DMS53 treated with DMSO at 0.1 percent for 48 hours (cell line): ENCODE measurements around the gene SPON1.

Experiments used
- DNase-seq: peaks from one replicate; lab custom pipeline; 2025; ENCODE audit not compliant: unreplicated experiment; lab: John Stamatoyannopoulos, UW

Gene SPON1

DNA sequence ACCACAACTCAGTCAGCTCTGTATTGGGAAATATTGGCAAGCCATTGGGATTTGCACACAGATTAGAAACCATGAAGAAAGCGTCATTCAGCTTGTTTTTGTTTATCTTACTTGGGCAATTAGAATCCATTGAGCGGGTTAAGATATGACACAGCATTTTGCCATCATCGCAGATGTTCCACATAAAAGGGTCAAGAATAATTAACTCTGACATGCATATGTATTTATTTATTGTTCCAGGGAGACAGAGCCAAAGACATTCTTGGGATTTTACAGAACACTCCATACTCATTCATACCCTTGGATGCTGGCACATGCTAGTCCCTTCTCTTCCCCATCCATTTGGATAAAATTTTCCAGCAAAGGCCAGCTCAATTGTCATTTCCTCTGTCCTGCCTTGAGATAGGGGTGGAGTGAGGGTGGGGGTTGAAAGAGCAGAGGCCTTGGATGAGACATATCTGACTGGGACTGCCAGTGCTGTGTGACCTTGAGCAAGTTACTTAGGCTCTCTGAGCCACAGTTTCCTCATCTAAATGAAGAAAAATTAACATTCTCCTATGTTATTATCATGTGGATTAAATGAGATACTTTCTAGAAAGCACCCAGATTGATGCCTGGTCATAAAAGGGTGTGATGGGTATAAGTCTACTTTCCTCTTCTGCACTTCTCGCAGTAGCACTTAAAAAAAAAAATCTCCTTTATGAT lies 216.7 kb downstream of the SPON1 start:
- no peak for DNase-seq

DNA sequence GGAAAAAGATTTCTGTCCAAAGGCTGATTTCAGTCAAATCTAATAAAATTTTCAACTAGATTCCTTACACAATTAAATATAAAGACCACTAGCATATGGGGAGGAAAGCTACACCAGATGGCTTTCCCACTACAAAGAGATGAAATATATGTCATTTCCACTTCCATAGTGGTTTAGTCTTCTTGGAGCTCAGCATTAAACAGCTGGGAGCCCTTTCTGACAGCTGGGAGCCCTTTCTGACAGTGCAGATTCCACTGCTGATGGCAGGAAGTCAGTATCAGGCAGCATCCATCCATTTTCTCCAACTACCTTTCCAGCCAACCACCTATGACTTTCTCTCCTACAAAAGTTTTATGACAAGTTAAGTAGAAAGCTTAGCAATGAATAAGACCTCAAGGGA lies 218.6 kb downstream of the SPON1 start:
- no peak for DNase-seq

DNA sequence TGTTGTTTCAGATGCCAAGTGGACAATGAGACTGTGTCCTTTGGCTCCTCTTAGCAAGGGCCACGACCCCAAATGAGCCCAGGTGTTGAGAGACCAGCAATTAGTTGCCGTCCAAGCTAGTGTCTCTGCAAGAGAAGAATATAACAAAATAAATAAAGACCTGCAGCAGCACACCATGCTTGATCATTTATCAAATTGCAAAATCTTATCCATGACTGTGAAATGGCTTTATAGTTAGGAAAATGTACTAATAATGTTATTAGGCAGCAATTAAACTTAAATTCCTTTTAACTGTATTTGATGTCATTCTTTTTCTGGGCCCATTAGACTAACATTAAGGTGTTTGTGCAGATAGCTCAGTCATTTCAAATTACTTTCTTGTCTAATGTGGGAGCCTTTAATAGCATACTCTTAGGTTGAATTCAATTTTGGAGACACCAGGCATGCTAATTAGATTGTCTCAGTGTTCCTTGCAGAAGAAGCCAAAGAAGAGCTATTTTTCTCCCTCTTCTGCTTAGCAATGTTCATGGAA lies 220.4 kb downstream of the SPON1 start:
- DNase-seq: no peak

DNA sequence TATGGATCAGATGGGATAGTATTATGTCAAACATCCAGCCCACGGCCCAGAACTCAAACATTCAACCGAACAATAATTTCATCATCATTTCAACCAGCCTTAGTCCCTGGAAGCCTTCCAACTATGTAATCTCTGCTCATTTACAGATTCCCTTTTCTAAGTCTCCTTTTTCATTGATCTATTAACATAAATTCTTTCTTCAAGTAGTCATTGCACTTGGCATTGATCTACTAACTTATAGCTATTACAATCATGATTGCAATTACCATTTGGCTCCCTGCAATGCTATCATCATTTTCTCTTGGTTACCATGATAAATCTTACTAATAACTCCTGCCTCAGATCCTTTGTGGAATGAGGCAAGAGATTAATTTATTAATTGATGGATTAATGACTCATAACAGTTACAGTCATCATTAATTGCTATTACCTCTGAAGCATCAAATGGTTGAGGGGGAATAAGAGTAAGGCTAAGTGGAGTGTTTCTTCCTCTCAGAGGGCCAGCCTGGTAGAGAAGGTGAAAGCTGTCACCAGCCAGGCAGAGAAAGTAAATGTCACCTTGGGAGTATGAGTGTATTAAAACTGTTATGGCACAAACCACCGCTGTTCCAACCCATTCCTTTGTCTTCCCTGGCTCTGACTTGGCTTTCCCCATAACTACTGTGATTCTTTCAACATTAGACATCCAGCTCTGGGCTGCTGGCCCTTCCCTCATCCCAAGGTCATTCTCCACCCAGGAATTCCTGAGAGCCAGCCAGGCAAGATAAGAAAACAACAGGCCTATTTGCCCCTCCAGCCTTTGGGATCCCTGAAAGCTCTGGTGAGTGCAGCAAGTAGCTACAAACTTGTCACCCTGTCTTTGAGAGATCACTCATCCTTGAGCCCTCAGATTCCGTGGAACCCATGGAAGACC lies 221.8 kb downstream of the SPON1 start:
- no peak for DNase-seq

DNA sequence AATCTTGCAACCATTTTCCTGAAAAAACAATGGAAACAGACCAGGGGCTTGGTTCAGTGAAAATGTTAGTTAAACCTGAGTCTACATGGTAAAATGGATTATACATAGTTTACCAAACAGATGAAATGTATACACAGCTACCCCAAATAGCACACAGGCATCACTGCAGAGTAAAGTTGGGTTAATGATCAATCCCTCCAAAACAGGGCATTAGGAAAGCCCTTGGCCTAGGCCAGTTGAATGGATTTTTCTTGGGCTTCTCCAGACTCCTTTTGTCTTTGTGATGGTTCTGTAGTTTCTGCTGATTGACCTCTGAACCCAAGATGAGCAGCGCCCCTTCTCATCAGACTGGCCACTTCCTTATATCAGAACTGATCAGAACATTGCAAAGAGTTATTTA lies 222.9 kb downstream of the SPON1 start:
- no peak for DNase-seq

DNA sequence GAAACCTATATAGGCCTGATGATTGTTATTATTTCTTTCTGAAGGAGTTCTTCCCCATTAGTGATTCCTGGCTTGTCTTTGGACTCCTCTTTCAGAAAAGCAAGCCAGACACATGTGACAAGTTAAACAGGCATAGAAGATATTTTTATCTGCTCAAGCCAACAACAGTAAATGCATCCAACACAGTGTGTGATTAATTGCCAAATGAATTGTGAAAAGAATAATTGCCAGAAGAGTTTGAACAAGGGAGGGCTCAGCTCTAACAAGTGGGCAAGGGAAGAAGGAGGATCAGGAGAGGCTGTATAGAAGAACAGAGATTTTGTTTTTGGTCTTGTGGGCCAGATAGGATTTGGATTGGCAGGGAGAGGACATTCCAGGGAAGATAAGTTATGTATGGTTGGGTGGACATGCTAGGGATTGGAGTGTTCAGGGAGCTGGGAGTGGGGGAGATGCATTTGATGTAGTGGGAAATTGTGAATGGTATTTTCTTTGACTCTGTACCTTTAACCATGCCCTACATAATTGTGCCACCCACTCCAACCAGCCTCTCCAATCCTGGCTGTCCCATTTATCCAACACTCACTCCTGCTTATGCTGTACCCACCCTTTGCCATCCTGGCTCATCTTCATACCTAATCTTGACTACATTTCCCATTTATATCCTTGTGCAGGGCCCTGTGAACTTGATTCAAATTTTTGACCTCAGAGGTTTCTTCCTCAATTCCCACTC lies 223.7 kb downstream of the SPON1 start:
- DNase-seq: no peak

DNA sequence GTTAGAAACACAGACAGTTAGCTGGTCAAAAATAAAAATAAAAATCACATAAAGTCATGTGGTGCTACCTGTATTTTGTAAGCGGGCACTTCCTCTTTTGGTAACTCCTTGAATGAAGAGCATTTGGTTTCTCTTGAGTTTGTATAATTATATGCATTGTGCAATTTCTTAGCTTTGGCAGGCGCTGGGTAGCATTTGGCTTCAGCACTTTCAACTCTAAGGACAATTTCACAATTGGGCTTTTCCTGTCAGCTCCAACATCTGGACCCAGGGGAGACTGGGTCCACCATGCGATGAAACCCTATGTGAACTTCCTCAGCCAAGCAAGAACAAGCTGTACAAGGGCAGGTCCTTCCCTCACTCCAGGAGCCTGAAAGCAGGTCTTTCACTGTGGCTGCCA lies 227.4 kb downstream of the SPON1 start:
- no peak for DNase-seq

DNA sequence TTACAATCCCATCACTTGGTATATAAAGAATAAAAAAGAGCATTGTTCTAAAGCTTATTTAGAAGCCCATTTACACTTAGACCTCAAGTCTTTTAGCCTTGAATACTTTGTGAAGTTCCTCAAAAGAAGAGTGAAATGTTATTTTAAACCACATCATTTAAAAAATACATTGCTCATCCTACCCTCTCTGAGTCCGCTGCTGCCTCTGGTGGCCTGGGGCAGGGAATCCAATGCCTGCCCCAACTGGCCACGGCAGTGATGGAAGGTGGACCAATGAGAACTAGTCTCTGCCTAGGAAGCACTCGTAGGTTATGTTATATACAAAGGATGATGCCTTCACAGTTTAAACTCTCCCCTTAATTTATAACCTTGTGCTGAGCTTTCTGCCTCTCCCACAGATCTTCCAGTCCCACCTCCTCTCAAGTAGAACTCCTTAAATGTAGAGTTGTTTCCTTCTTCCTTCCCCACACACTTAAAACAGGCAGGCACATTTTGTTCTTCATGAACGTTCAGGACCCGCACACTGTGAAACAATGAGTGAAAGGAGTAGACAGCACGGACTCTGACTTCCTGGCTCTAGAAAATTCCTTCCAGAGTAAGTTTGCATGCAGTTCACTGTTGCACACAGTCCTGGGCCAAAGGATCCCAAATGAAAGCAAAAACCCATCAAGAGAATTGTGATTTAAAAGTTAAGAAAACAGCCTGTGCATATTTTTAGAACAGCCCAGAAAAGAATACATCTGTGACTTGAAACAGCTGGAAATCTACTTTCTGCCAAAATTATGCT lies 228.7 kb downstream of the SPON1 start:
- no peak for DNase-seq

DNA sequence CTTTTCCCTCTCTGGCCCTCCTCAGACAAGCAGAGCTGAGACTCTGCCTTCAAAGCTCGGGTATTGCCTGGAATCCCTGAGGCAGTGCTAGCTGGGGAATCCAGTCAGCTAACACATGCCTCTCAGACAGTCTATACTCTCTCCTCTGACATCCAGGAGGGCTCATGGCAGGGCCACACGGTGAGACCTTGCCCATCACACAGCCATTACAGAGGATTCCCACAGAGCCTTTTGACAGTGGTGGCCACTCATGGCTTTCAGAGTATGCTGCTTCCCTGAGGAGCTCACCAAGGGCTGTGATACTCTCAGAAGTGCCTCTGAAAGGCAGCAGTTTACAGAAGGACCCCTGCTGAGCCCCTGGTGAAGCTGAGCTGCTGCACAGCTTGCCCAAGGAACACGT lies 231.1 kb downstream of the SPON1 start:
- DNase-seq: no peak

DNA sequence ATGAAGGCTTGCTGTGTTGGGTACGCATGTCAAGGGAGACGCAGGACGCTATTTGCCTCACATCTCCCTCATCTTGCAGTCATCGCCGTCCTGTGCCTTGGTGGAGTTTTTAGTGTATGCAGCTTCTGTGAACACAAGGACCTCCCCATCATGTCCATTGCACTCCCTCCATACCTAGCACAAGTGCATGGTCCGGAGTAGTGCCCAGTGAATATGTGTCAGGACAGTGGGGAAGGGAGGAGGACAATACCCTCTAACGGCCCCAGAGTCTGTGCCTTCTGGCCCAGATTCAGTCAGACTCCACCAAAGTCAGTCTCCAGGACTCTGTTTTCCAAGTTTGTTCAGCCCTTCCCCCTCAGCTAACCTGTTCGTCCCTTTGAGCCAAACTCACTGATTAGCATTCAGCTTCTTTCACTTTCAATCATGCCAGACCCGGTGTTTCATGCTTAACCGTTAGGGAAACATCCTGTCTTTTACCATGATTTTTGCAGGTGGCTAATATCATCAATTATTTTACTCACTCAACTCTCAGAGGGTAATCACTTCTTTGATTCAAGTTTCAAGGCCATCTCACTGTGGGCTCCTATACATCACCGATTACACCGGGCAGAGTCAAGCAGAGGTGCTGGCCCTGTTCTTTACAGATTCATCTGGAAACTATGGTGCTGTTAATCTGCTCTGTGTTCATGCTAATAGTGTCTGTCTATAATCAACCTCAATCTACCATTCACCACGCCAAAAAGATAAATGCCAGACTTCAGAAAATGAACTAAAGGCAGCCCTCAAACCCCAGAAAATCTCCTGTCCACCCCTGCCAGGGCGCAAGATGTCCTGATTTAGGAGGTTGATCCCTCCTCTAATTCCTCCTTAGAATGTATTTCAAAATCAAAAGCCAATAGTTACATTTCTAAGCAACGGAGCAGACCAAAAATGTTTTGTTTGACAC lies 240.0 kb downstream of the SPON1 start:
- no peak for DNase-seq

DNA sequence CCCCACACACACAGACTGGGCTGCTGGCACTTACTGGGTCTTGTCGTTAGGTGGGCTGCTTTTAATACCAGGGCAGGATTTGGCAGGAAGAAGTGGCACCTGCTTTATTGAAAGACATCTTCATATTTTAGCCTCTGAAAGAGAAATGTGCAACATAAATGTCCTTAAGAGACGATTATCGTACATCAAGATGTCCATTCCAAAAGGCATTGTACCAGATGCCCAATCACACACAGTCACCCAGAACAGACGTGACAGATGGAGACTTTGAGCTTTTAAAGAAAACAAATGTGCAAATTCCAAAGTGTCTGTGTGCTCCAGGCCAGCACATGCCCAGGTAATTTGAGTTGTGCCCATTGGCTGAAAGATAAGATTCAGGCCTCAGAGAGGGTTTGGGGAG lies 240.8 kb downstream of the SPON1 start:
- DNase-seq: no peak

DNA sequence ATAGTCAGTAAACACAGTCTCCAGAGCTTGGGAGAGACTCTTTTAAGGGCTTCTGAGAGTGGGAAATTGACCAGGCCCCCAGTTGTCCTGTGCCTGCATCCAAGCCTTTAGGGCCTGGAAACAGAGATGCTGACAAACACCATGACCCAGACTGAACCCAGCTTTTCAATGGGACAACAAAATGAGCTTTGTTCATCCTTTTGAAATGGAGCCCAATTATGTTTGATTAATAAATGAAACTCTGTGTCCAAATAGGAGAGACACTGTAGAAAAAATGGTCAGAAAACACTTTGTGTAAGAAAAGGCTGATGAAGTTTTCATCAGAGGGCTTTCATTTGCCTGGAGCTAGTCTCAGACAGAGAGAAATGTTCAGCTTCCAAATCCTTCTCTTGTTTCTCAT lies 250.5 kb downstream of the SPON1 start:
- no peak for DNase-seq

DNA sequence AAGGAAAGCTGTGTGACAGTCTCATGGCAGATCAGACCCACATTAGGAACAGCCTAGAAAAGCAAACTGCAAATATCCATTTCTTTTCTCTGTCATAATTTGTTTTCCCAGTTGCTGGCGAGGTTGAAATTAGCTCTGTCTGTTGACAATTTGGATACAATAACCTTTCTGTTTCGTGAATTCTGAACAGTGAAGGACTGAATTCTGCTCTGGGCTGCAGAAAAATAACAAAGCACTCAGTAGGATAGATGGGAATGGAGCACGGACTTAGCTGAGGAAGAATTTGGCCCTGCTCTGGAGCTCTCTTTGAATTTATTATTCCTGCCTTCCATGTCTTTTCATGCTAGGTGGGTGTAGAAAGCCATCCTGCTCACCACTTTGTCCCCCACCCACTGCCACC lies 256.2 kb downstream of the SPON1 start:
- no peak for DNase-seq

DNA sequence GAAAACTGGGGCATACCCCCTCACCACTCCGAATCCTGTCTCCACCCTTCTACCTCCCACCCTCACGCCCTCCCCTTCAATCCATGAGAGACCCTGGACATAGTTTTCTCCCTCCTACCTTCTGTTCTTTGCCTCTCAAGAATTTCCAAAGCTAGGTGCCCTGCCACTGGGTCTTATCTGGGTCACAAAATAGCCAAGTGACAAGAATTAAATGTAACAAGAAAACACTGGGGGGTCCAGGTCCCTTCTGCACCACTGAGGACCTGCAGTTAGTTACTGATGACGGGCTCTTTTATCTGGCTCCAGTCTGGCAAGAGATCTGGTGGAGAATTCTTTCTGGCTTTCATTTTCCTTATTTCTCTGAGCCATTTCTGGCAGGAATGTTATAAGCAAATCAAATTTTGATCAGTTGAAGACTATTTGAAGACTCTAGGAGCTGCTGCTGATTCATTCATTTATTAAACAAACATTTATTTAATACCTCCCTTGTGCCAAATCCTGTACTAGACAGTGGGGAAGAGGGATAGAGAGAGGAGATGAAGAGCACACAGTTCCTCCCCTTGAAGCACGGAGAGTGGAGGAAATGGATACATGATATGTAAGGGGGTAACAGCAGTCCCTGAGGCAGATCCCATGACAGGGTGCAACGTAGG lies 261.2 kb downstream of the SPON1 start:
- DNase-seq: no peak

DNA sequence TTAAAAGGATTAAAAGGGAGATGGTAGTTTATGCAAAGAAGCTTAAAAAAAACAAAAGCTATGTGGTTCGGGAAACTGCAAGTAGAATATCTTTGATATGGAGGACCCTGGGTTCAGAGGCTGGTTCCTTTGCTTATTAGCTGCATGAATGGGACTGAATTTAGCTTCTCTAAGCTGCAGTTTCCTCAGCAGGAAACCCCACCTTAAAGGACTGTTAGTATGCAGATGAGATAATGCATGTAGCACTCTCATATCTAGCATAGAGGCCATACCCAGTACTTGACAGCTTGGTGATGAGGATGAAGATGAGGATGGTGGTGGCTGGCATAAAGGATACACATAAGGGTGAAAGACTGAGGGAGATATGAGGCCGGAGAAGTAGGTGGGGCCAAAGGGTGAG lies 261.9 kb downstream of the SPON1 start:
- DNase-seq: no peak

DNA sequence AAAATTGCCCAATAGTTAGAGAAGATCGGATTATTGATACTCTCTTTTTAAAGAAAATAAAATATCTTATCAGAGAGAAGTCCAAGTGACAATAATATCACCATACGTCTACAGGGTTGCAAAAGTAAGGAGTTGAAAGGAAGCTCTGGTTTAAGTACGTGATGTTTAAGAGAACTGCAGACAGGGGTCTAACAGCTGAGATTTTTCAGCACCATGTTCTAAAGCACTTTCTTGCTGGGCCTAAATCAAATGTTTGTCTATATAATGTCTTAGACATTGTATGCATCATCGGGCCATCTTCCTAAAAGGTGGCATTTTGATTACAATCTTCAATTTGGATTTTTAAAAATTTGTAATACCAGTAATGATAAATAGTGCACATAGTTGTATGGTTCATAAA lies 263.1 kb downstream of the SPON1 start:
- DNase-seq: no peak

DNA sequence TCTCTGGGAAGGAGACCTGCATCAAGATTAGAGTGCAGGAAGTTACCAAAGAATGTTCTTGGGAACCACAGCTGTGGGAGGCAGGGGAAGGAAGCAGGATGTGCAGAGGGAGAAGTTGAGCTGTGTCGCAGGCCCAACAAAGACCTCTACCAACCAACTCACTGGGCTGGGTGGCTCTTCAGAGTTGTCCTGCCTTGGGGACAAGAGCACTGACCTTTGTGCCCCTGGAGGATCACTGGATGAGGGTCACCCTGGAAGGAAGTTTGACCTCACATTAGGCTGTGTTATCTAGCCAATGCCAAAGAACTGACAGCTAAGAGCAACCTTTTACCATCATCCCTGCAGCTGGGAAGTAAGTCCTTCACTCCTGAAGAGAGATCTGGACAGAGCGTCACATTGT lies 265.8 kb downstream of the SPON1 start:
- no peak for DNase-seq

DNA sequence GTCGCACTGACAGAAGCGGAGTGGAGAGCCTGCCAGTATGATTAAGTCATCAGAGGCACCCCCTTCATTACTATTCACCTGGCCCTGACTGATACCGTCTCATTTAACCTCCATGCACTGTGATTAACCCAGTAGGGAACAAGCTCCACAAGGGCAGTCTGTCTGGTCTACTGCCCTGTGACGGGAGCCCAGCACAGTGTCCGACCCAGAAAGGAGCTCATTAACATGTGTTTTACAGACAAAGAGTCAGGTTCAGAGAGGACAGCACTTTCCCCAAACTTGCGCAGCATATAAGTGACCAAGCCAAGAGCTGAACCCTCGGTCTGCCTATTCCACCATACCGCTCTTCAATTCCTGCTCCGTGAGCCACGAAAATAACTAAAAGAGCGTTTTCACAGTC lies 266.9 kb downstream of the SPON1 start:
- DNase-seq: no peak

DNA sequence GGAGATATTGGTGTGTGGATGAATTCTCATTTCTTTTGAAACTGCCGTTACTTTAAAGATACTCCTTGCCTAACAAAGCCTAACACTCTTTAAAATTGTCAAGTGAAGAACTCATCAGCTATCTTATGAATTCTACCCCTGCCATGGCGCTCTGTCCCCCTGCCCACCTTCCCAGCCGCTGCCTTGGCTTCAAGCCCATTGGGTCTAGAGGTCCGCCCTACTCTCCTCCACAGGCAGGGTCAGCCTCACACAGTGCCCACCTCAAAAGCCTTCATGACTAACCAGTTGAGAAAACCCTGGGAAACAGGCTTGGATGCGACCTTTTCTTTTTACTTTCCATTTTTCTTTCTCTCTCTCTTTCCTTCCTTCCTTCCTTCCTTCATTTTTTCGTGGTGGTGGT lies 267.9 kb downstream of the SPON1 start:
- no peak for DNase-seq
